Posterior vena cava (tissue), 2 donors: Measurements from ENCODE around the gene CBFA2T3. TPM values are rescaled to one million over a fixed set of nuclear protein-coding genes. Genes with fewer than 3 reads are reported as not detected.

ENCODE experiments used
- DNase-seq: peaks from one replicate; pipeline ENCODE4 v3.0.0-alpha.2; 2020; ENCODE audit warnings: low spot score
- intact Hi-C, 2 donors: fragments of 100-400 bp; cut with DNase I; formaldehyde crosslinking; loops; one replicate each; pipeline versions ENCODE4 v1.14.1 to v1.14.2; 2022 to 2023
- total RNA-seq, 2 donors: library from RNA; stranded (reverse); fragmentation: NEBNext Ultra II Directional; extraction: Animal tissue kit (Norgen Biotek cat#: 25700); gene quantifications; one replicate each; pipeline ENCODE4 v1.2.1, GENCODE V29; 2021
- donor health status: DM: yes; HTN: yes; CAD: no.
- donor health status: DM: yes; HTN: yes; CAD: no.

Gene CBFA2T3
- total RNA-seq, 2 donors from 2014 or later = 4.7 to 5.1 TPM

DNA sequence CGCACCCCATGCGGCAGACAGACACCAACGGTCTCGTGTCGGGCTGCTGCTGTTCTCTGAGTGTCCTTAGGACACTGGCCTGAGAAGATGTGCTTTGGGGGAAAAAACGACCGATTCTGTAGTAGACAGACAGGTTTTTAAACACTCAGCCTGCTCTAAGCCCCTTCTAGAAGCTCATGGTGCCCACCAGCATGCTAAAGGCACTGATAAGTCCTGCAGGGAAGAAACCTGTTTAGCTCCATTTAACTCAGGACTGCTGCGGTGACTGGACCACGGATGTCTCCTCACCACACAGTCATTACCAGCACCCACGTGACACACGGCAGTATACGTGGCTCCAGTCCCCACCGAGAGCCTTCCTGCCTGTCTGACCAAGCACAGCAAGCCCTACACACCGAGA is 146.2 kb downstream of the CBFA2T3 start:
- DNase-seq = no peak
- intact Hi-C loops = no loop called here

DNA sequence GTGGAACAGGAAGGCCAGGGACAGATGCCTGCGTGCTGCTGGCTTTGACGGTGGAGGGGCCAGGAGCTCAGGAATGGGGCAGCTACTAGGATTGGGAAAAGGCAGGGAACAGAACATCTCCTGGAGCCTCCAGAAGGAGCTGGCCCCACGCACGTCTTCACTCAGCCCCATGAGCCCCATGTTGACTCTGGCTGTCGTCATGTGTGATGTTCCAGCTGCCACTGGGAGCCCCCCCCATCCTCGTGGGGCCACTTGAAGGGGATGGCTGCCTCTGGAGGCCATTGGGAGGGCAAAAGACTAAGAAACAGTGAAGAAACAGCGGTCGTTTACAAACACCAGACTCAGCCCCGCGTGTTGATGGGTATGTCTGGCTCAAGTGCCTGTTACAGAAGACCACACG is 146.7 kb downstream of the CBFA2T3 start:
- DNase-seq = no peak
- intact Hi-C loops = no loop called here

DNA sequence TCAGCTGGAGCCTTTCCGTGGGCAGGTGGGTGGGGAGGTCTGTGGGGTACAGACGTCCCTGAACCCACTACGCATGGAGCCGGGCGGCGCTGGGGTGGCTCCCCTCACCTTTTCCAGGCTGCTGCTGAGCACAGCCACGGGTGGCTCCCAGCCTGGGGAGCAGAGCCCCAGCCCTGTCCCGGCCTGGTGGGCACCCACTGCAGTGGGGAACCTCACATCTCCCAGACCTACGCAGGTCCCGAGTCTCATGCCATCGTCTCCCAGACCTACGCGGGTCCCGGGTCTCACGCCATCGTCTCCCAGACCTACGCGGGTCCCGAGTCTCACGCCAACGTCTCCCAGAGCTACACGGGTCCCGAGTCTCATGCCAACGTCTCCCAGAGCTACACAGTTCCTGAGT is 148.3 kb downstream of the CBFA2T3 start:
- no peak for DNase-seq
- intact Hi-C loops = no loop called here

DNA sequence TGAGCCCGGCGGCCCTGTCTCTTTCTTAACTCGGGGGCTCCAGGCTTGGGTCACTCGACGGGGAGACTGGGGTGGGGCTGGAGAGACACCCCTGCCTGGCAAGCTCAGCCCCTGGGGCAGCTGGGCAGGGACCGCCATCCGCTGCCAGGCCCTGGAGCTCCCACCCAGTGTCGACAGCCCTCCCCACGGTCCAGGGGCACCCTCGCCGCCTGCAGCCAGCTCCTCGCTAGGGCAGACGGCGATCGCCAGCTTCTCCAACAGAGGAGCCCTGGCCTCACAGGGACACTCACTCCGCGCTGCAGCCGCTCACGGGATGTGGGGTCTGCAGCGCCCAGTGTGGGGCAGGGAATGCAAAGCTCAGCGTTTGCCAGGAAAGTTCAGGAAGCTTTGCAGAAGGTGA is 149.3 kb downstream of the CBFA2T3 start:
- DNase-seq = no peak
- intact Hi-C loops = no loop called here

DNA sequence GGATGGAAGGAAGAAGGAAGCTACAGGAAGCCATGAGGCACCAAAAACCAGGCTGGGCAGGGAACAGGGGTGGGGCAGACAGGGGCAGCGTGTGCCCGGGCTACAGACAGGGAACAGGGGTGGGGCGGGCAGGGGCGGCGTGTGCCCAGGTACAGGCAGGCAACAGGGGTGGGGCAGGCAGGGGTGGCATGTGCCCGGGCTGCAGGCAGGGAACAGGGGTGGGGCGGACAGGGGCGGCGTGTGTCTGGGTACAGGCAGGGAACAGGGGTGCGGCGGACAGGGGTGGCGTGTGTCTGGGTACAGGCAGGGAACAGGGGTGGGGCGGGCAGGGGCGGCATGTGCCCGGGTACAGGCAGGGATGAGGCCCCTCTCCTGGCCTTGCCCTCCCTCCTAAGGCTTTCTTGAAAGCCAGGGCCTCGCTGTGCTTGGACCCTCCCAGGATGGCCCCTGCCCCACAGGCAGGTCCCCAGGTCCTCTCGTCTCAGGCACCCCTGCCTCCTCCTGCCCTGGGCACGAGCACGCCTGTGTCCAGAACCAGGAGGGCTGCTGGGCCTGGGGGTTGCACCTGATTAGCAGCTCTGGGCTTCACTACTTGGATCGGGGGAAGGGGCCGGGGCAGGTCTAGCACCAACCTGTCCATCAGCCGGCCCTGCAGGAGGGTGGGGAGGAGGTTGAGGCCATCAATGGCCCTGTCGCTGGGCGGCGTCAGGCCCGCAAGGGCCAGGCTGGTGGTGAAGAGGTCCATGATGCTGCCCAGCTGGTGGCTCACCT is 150.8 kb downstream of the CBFA2T3 start:
- intact Hi-C loops = no loop called here
- no peak for DNase-seq

DNA sequence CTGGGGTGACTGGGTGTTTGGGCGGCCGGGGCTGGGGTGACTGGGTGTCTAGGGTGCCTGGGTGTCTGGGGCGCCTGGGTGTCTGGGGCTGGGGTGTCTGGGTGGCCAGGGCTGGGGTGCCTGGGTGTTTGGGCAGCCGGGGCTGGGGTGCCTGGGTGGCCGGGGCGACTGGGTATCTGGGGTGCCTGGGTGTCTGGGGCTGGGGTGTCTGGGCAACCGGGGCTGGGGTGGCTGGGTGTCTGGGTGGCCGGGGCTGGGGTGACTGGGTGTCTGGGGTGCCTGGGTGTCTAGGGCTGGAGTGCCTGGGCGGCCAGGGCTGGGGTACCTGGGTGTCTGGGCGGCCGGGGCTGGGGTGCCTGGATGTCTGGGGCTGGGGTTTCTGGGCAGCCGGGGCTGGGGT is 151.9 kb downstream of the CBFA2T3 start:
- DNase-seq = no peak
- intact Hi-C loops = no loop called here

Other genes starting within 250 kb of the CBFA2T3 start
- gene PIEZO1, start 192.0 kb downstream of the CBFA2T3 start, total RNA-seq = 100 to 1,000 TPM in 1 of 2 donors, 10 to 100 TPM in 1; 99.3 to 103 TPM
- 1 to 10 TPM in 1 of 2 donors, under 1 TPM in 1; 0.57 to 2.0 TPM for gene CDT1, start 173.4 kb downstream of the CBFA2T3 start, total RNA-seq
- 10 to 100 TPM; 73.1 to 92.8 TPM for gene APRT, start 165.3 kb downstream of the CBFA2T3 start, total RNA-seq
- gene GALNS, start 120.3 kb downstream of the CBFA2T3 start, total RNA-seq = 10 to 100 TPM; 17.2 to 24.9 TPM
- 10 to 100 TPM; 28.7 to 47.9 TPM for gene TRAPPC2L, start 120.1 kb downstream of the CBFA2T3 start, total RNA-seq
- gene PABPN1L, start 110.5 kb downstream of the CBFA2T3 start, total RNA-seq = not detected
- gene ACSF3, start 116.6 kb upstream of the CBFA2T3 start, total RNA-seq = 10 to 100 TPM; 19.1 to 21.4 TPM
- under 1 TPM in 1 of 2 donors, not detected in 1; 0.46 TPM for gene CDH15, start 194.5 kb upstream of the CBFA2T3 start, total RNA-seq
- 1 to 10 TPM in 1 of 2 donors, not detected in 1; 4.5 TPM for gene SLC22A31, start 223.3 kb upstream of the CBFA2T3 start, total RNA-seq
- 1 to 10 TPM; 8.4 to 9.3 TPM for gene ZNF778, start 240.5 kb upstream of the CBFA2T3 start, total RNA-seq